H1 (cell line): ENCODE results near the gene CAMK2N2. TPM values are rescaled to one million over a fixed set of nuclear protein-coding genes. Genes with fewer than 3 reads are reported as not detected.

Source experiments
- CREB1 ChIP-seq: IDR thresholded peaks from 2 replicates; pipeline ENCODE4 v1.6.1; 2012; ENCODE audit warnings: inconsistent platforms
- RBBP5 ChIP-seq: IDR thresholded peaks from 2 replicates; pipeline ENCODE4 v1.7.1; 2012; ENCODE audit warnings: low read depth, mild to moderate bottlenecking, inconsistent platforms, low read length, moderate library complexity, borderline replicate concordance
- polyA plus RNA-seq, 7 experiments: library from polyadenylated mRNA; depleted of rRNA in 3 of 7; stranded (reverse) in 5 of 7; unstranded in 2 of 7; fragments of >200 nt in 5 of 7; fragments of 200-250 nt in 2 of 7; gene quantifications; 1 replicate in 5 of 7; 2 replicates in 1 of 7; 4 replicates in 1 of 7; pipeline versions ENCODE4 v1.2.1 to v1.2.3, GENCODE V29; 2011 to 2013; ENCODE audit warnings: missing spikeins in 2 of 7, mixed read lengths in 2 of 7
- total RNA-seq: library from RNA; stranded (reverse); fragmentation: NEBNext Ultra II Directional; extraction: Animal tissue kit (Norgen Biotek cat#: 25700); gene quantifications from 2 replicates; pipeline ENCODE4 v1.2.1, GENCODE V29; 2021

CAMK2N2 gene
- total and polyA plus RNA-seq, 2 of the 8 experiments (the other 6 are each of a cell fraction or from before 2014, with no cell fraction given): 4.0 to 17.7 TPM

DNA sequence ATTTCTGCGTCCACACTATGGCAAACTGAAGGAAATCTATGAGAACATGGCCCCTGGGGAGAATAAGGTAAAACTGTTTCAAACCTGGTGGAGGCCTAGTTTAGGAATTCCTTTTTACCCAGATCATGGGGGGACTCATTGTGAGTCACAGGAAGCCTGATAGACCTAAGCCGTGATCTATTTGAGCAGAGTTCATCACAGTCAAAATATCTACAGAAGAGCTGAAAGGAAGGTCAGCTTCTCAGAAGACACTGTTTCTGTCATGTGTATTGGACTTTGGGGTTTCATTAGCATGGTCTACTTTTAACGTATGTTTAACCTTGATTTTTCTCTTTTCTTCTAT, 39.0 kb upstream of the CAMK2N2 start (continued):
- TF ChIP-seq RBBP5 (no peak), CREB1 (no peak)
- TF ChIP-seq, all 59 proteins: peak for 0
